Measurements from ENCODE around the gene BUB3. TPM values are rescaled to one million over a fixed set of nuclear protein-coding genes. Genes with fewer than 3 reads are reported as not detected.

BUB3 gene
- total and polyA plus RNA-seq, 2 of the 13 experiments (the other 11 are each of a cell fraction or from before 2014, with no cell fraction given), result 174 to 188 TPM

GRCh38 chr10:123187781-123188180 lies 33.6 kb downstream of the BUB3 start:
- peaks cover 18% of the 10 kb centered on the region for H3K9me3 ChIP-seq (ENCODE audit: low read length)
- BruUV-seq (replicated peaks), result no TSS peak
- no peak overlapping the region for H3K9ac ChIP-seq (ENCODE audit: insufficient read depth, low read depth, low read length)
- no peak for FAIRE-seq
- WGBS (ENCODE audit: low lambda C conversion rate), result 95% methylated on average over 5 of the region's 5 CpGs
- no peaks in the 10 kb centered on the region for H4K20me1 ChIP-seq (ENCODE audit: insufficient read depth, low read length)
- no peaks in the 10 kb centered on the region for H3K4me1 ChIP-seq (ENCODE audit: insufficient read depth, low read length)
- CTCF ChIA-PET (ENCODE audit: low intra/inter-chr PET ratio, low total read pairs), result no interaction called here
- in situ Hi-C loops (cut with HindIII; ENCODE audit: extremely low pct_ligation_motif_present, low pct_unique_long_range_greater_than_20kb) (no loop called here), intact Hi-C loops (cut with micrococcal nuclease; ENCODE audit: unreplicated experiment) (no loop called here)
- H2AFZ ChIP-seq (ENCODE audit: low read length), result no peak overlapping the region
- POLR2A ChIA-PET, result no interaction called here
- no peak overlapping the region for H3K4me2 ChIP-seq (ENCODE audit: low read depth, low read length)
- H3K4me3 ChIP-seq (replicated peaks in 1 of 3; ENCODE audit: insufficient read depth in 1 of 3, low read depth in 2 of 3, low read length in 3 of 3), result no peak overlapping the region
- H3K27ac ChIP-seq (ENCODE audit: extremely low read length, insufficient read depth, low read length), result no peak overlapping the region
- no peak for DNase-seq (ENCODE audit: low spot score)
- H3K79me2 ChIP-seq (ENCODE audit: insufficient read depth, low read length), result no peaks in the 10 kb centered on the region
- ATAC-seq, result no peak
- TF ChIP-seq ZNF3 (CRISPR knock-in tag; IDR thresholded peaks at IDR 0.05), result no peak
- TF ChIP-seq SALL2 (CRISPR knock-in tag; IDR thresholded peaks at IDR 0.05), result no peak
- TF ChIP-seq GABPB1 (CRISPR knock-in tag; IDR thresholded peaks at IDR 0.05), result no peak
- no peak for TF ChIP-seq PATZ1 (CRISPR knock-in tag; IDR thresholded peaks at IDR 0.05)
- no peaks in the 10 kb centered on the region; a peak in 1 of 5 replicates for H3K36me3 ChIP-seq (replicated peaks in 1 of 2; ENCODE audit: control insufficient read depth in 1 of 2, insufficient read depth in 2 of 2, low read length in 2 of 2)
- H3K27me3 ChIP-seq (ENCODE audit: control insufficient read depth in 1 of 2, insufficient read depth in 2 of 2, low read length in 2 of 2), result no peaks in the 10 kb centered on the region; a peak in 1 of 5 replicates

GRCh38 chr10:123191886-123192285 lies 37.7 kb downstream of the BUB3 start:
- no peak overlapping the region for H3K27ac ChIP-seq (ENCODE audit: extremely low read length, insufficient read depth, low read length)
- DNase-seq (ENCODE audit: low spot score), result no peak
- TF ChIP-seq ZNF841 (CRISPR knock-in tag; IDR thresholded peaks at IDR 0.05; ENCODE audit: borderline replicate concordance) (no peak), ZNF773 (CRISPR knock-in tag; IDR thresholded peaks at IDR 0.05; ENCODE audit: borderline replicate concordance) (no peak), RBM39 (IDR thresholded peaks at IDR 0.05; ENCODE audit: low read depth, low read length, poor library complexity, severe bottlenecking) (no peak), STAG1 (CRISPR knock-in tag; IDR thresholded peaks at IDR 0.05) (no peak), PCBP2 (optimal IDR thresholded peaks at IDR 0.05; ENCODE audit: low read depth, low read length, poor library complexity, severe bottlenecking) (no peak), SPEN (CRISPR knock-in tag; IDR thresholded peaks at IDR 0.05; ENCODE audit: low read depth) (no peak)
- TF ChIP-seq, protein P1, sequence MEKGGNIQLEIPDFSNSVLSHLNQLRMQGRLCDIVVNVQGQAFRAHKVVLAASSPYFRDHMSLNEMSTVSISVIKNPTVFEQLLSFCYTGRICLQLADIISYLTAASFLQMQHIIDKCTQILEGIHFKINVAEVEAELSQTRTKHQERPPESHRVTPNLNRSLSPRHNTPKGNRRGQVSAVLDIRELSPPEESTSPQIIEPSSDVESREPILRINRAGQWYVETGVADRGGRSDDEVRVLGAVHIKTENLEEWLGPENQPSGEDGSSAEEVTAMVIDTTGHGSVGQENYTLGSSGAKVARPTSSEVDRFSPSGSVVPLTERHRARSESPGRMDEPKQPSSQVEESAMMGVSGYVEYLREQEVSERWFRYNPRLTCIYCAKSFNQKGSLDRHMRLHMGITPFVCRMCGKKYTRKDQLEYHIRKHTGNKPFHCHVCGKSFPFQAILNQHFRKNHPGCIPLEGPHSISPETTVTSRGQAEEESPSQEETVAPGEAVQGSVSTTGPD (CRISPR knock-in tag; IDR thresholded peaks at IDR 0.05), result no peak
- H3K36me3 ChIP-seq (replicated peaks in 1 of 2; ENCODE audit: control insufficient read depth in 1 of 2, insufficient read depth in 2 of 2, low read length in 2 of 2), result no peaks in the 10 kb centered on the region
- H3K9ac ChIP-seq (ENCODE audit: insufficient read depth, low read depth, low read length), result no peak overlapping the region
- POLR2A ChIA-PET, result no interaction called here
- in situ Hi-C loops (cut with HindIII; ENCODE audit: extremely low pct_ligation_motif_present, low pct_unique_long_range_greater_than_20kb), result no loop called here
- WGBS (ENCODE audit: low lambda C conversion rate), result 94% methylated on average over 8 of the region's 8 CpGs
- no peak for ATAC-seq
- BruUV-seq (replicated peaks), result no TSS peak
- H3K9me3 ChIP-seq (ENCODE audit: low read length), result no peaks in the 10 kb centered on the region
- CTCF ChIA-PET (ENCODE audit: low intra/inter-chr PET ratio, low total read pairs), result no interaction called here
- no peaks in the 10 kb centered on the region for H4K20me1 ChIP-seq (ENCODE audit: insufficient read depth, low read length)
- no peak overlapping the region for H2AFZ ChIP-seq (ENCODE audit: low read length)
- no peaks in the 10 kb centered on the region; a peak in 1 of 5 replicates for H3K27me3 ChIP-seq (ENCODE audit: control insufficient read depth in 1 of 2, insufficient read depth in 2 of 2, low read length in 2 of 2)
- H3K4me3 ChIP-seq (replicated peaks in 1 of 3; ENCODE audit: insufficient read depth in 1 of 3, low read depth in 2 of 3, low read length in 3 of 3), result no peak overlapping the region
- FAIRE-seq, result no peak
- H3K4me1 ChIP-seq (ENCODE audit: insufficient read depth, low read length), result no peaks in the 10 kb centered on the region
- no peaks in the 10 kb centered on the region for H3K79me2 ChIP-seq (ENCODE audit: insufficient read depth, low read length)
- no peak overlapping the region for H3K4me2 ChIP-seq (ENCODE audit: low read depth, low read length)
- intact Hi-C loops (cut with micrococcal nuclease; ENCODE audit: unreplicated experiment), result no loop called here

Data from HepG2 (cell line).